Kidney glomerular epithelial cell (primary cell): Measurements from ENCODE around the gene LTBP4.
"Not testable (repeated sequence)": the region's sequence is repeated elsewhere in the genome, so short reads cannot be mapped to it uniquely, and the experiment has no call there.

Source experiments
- DNase-seq: peaks from one replicate; lab custom pipeline; 2025; lab: John Stamatoyannopoulos, UW

LTBP4 gene

DNA sequence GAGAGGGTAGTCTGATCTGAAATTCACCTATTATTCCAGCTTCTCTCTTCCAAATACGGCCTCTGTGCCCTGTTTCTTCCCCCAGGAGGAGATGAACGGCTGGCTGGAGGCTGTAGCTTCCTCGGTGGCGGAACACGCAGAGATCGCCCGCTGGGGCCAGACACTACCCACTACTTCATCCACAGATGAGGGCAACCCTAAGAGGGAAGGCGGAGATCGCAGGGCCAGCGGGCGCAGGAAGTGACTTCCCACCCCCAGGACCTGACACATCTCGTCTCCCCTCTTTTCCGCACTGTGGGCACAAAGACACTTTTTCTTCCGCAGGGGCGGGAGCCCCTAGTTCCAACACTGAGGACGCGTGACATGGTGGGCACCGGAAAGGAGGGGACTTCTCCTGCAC is 25.8 kb upstream of the LTBP4 start:
- DNase-seq: no peak

DNA sequence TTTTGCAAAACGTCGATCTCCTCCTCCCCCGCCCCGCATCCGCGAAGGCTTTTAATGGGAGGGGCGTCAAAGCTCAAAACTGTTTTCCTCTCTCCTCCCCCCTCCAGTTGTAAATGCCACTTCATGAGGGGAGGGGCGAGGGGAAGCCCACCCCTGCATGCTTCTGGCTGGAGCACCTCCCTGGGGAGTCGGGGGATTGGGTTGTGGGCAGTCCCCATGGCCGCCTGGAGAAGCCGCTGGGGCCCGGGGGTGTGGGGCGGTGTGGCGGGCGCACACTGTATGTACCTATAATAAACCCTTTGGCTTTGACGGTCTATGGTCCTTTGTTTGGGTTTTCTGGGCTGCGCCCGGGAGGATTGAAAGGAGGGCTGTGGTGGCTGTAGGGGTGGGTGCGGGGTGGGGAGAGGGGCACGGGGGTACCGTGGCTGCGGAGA is 25.0 kb upstream of the LTBP4 start:
- DNase-seq: no peak

DNA sequence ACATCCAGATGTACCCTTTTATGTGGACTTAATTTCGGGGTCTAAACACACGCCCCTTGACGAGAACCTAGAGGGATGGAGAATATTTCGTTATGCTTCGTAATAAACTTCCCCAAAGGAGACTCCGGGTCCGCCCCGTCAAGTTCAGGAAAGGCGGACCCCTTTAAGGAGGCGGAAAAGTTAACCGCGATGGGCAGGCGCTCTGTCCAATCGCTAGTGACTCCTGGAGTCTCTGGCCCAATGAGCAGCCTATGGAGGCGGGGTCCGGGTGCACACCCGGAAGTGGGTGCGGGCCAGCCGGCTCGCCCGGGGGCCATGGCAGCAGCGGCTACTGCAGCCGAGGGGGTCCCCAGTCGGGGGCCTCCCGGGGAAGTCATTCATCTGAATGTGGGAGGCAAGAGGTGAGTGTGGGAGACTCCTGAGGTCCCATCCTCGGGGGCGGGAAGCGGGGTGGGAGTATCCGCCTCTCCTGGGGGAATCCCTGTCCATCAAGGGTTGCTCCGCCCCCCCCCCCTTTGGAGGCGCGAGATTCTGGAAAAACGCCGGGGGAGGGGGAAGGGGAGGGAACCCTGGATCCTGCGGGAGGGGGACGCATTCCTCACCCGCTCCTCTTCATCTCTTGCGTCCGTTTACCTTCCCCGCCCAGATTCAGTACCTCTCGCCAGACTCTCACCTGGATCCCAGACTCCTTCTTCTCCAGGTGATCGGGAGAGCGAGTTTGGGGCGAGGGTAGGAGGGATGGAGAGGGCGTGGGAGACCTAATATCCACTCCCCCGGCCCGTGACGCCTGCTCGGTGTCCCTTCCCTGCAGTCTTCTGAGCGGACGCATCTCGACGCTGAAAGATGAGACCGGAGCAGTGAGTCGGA is 24.4 kb upstream of the LTBP4 start, which contains the start of gene SHKBP1:
Gene SHKBP1, plus strand, starts transcription at position 289 of the 867 bp plus-strand sequence. Its CDS starts 27 bp downstream, at position 316.
- DNase-seq: peak; percentile 83

DNA sequence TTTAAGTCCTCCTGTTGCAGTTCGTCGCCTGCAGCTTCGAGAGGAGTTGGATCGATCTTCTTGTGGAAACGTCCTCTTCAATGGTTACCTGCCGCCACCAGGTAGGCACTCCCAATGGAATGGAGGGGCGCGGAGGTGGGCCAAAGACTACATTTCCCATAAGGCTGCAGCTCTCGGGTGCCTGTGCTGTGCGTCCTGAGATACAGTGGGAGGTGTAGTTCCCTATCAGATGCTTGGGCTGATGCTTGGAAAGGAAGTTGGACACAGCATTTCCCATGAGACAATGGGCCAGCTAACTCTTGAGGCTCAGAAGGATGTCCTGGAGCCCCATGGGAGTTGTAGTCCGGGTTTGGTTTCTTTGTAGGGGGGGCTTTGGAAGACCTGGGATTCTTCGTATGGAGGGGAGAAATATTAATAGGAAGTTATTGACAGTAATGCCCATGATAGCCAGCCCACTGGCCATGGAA is 22.7 kb upstream of the LTBP4 start:
- DNase-seq: no peak

DNA sequence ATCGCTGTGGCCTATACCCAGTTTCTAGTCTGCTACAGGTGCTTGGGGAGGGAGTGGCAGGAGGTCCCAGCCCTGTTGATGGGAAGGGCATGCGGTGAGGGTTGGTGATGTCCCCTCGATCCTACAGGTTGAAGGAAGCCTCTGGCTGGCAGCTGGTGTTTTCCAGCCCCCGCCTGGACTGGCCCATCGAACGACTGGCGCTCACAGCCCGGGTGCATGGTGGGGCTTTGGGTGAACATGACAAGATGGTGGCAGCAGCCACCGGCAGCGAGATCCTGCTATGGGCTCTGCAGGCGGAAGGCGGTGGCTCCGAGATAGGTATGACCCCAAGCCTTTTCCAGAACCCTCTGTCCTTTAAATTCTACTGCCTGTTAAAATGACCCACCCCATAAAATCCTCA is 20.6 kb upstream of the LTBP4 start:
- DNase-seq: no peak

DNA sequence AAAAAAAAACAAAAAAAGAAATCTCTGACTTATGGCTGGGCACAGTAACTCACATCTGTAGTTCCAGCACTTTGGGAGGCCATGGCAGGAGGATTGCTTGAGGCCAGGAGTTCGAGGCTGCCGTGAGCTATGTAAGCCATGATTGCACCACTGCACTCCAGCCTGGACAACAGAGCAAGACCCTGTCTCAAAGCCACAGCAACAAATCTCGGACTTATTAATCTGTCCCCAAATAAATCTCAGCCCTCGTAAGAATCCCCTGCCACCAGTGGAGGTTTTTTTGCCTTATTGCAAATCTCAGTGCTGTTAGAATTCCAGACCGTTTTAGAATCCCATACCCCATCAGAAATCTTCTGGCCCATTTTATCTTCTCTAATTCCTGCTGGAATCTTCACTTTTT is 19.6 kb upstream of the LTBP4 start:
- DNase-seq: no peak

DNA sequence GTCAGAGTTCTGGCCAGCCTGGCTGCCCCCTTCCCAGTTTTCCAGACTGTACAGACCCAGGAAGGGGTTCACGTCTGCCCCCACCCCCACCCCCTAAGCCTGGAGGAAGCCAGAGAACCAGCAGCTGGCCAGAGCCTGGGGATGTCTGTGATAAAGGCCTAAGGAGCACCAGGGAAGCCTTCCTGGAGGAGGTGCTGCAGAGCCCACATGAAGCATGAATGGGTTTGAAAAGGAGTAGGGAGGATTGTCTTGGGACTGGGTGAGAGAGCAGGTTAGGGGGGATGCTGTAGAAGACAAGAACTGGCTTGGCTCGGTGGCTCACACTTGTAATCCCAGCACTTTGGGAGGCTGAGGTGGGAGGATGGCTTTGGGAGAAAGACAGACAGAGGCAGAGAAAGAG is 18.7 kb upstream of the LTBP4 start:
- no peak for DNase-seq

DNA sequence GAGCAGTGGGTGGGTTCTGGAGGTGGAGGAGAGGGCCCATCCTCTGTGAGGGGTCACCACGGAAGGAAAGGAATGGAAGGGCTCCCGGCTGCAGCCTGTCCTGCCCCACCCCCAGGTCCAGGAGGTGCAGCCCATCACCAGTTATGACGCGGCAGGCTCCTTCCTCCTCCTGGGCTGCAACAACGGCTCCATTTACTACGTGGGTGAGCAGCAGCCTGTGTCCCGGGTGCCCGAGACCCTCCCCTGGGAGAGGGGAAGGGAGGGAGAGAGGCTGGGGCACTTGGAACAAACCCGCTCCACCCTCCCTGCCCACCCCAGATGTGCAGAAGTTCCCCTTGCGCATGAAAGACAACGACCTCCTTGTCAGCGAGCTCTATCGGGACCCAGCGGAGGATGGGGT is 17.9 kb upstream of the LTBP4 start:
- no peak for DNase-seq

DNA sequence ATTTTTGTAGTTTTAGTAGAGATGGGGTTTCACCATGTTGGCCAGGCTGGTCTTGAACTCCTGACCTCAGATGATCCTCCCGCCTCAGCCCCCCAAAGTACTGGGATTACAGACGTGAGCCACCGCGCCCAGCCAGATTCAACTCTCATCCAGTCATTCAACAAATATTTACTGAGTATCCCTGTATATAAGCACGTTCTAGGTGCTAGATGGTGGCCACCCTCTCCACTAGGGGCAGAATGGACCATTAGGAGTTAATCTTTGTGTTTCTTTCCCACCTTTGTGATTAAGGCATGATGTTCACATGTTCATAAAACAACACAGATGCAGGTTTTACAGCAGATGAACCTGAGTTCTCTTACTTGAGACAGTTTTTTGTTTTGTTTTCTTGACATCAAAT is 17.2 kb upstream of the LTBP4 start:
- DNase-seq: no peak

DNA sequence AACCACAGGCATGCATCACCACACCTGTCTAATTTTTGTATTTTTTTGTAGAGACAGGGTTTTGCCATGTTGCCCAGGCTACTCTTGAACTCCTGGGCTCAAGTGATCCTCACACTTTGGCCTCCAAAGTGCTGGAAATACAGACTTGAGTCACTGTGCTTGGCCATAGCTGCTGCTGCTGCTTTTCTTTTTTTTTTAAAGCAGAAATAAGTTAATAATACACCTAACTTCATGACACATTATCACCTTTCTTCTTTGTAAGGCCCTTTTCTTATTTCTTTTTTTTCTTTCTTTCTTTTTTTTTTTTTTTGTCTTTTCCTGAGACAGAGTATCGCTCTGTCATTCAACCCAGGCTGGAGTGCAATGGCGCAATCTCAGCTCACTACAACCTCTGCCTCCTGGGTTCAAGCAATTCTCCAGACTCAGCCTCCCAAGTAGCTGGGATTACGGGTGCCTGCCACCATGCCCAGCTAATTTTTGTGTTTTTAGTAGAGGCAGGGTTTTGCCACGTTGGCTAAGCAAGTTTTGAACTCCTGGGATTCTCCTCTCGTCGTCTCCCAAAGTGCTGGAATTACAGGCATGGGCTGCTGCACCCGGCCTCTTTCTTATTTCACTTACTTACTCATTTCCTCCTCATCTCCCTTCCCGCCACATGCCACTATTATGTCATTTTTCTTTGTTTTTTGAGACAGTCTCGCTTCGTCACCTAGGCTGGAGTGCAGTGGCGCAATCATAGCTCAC is 15.8 kb upstream of the LTBP4 start:
- peak; percentile 56 for DNase-seq

DNA sequence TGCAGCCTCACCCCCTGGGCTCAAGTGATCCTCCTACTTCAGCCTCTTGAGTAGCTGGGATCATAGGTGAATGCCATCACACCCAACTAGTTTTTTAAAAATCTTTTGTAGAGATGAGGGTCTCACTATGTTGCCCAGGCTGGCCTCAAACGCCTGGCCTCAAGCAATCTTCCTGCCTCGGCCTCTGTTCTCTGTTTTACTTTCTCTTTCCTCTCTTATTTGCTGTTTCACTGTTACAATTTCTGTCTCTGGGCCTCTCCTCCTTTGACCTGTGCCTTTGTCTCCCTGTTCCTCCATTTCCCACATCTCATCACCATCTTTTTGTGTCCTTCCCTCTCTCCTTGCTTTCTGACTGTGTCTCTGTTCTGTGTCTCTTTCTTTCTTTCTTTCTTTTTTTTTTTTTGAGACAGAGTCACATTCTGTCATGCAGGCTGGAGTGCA is 15.2 kb upstream of the LTBP4 start:
- DNase-seq: no peak

DNA sequence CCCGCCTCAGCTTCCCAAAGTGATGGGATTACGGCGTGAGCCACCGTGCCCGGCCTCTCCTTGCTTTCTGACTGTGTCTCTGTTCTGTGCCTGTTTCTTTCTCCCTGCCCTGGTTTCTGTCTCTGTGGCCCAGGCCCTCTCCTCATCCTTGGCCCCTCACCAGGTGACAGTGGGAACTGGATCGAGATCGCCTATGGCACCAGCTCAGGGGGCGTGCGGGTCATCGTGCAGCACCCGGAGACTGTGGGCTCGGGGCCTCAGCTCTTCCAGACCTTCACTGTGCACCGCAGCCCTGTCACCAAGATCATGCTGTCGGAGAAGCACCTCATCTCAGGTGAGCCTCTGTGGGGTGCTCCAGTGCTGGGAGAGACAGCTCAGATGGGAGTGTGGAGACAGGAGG is 14.6 kb upstream of the LTBP4 start:
- DNase-seq: no peak

DNA sequence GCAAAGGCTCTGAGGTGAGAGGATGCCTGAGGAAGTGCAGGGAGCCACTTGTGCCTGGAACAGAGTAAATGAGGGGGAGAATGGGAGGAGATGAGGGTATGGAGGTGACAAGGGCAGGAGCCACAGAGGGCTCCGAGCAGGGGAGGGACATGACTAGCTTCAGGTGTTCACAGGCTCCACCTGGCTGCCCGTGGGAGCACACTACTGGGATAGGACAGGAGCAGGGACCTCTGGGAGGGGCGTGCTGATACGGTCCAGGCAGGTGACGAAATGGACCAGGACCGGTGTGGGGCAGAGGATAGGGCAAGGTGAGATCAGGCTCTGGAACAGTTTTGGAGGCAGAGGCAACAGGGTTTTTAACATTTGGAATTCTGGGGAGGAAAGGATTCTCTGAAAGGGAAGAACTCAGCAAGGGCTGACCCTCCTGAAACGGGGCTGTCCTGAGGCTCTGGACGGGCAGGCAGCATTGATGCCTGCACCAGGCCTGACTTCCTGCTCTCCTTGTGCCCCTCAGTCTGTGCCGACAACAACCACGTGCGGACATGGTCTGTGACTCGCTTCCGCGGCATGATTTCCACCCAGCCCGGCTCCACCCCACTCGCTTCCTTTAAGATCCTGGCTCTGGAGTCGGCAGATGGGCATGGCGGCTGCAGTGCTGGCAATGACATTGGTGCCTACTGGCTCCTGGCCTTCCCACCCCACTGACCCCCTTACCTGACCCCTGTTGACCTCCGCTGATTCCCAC is 12.9 kb upstream of the LTBP4 start:
- no peak for DNase-seq

DNA sequence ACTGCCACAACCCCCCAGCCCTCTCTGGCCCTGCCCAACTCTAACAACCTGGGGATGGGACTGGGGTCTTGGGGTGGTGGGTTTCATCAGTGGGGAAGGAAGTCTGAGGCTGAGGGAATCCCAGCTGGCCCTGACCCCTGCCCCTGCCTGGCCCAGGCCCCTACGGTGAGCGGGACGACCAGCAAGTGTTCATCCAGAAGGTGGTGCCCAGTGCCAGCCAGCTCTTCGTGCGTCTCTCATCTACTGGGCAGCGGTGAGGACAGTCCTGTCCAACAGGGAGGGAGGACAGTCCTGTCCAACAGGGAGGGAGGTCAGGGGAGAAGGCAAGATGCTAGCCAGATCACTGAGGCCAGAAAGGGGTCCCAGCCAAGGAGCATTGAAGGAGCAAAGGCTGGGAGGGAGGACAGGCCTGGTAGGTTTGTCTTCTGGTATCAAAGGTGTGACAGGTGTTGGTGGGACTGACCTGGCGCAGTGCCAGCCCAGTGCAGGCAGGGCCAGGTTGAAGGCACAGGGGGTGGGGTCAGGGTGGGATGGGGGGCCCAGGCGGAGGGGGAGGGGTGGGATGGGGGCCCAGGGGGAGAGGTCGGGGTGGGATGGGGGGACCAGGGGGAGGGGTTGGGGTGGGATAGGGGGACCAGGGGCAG is 12.1 kb upstream of the LTBP4 start:
- no peak for DNase-seq

DNA sequence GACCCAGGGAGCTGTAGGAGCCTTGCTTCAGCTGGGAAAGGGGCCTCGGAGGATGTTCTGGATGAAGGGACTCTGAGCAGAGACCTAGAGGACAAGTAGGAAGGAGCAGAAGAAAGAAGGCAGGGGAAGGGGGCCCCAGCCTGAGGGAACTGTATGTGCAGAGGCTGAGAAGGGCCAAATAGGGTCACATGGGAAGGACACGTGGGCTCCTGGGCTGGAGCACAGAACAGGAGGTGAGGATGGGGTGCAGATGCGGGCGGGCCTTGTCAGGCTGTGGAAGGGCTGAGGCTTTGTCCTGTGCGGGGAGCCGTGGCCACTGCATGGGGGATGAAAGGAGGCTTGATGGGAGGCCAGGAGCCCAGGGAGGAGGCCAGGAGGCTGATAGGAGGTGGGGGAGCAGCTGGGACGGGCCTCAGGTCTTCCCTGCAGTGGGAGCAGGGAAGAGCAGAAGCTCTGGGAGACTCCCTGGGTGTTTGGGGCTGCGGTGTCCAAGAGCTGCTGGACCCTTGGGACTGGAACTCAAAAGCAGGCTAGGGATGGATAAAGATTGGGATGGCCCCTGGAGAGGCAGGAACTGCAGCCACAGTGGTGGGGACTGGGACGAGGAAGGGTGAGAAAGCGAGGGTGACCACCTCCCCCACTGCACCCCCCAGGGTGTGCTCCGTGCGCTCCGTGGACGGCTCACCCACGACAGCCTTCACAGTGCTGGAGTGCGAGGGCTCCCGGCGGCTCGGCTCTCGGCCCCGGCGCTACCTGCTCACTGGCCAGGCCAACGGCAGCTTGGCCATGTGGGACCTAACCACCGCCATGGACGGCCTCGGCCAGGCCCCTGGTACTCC is 11.4 kb upstream of the LTBP4 start:
- no peak for DNase-seq

DNA sequence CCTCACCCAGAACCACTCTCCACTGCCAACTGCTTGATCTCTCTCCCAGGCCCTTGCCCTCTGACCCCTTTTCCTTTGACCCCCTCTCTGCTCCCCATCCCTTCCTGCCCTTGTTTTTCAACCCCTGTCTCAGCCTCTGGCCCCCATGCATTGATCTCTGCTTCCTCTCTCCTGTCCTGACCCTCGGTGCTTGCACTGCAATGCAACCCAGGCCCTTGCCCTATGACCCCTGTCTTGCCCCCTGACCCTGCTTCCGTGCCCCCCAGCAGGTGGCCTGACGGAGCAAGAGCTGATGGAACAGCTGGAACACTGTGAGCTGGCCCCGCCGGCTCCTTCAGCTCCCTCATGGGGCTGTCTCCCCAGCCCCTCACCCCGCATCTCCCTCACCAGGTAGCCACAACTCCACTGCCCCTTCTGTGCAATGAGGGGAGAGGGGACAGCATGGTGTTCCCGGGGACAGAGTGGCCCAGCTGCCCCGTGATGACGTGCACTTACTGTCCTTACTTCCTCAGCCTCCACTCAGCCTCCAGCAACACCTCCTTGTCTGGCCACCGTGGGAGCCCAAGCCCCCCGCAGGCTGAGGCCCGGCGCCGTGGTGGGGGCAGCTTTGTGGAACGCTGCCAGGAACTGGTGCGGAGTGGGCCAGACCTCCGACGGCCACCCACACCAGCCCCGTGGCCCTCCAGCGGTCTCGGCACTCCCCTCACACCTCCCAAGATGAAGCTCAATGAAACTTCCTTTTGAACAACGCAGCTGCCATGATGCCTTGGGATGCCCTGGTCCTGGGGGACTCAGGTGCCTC is 10.5 kb upstream of the LTBP4 start:
- DNase-seq: no peak

DNA sequence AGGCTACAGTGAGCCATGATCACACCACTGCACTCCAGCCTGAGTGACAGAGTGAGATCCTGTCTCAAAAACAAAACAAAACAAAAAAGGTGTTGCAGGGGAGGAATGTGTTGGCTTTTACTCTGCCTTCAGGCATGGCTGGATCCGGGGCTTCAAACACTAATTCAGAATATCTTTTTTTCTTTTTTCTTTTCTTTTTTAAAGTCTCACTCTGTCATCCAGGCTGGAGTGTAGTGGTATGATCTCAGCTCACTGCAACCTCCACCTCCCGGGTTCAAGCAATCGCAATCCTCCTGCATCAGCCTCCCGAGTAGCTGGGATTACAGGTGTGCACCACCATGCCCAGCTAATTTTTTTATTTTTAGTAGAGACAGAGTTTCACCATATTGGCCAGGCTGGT is 9.4 kb upstream of the LTBP4 start:
- not testable (repeated sequence) for DNase-seq

DNA sequence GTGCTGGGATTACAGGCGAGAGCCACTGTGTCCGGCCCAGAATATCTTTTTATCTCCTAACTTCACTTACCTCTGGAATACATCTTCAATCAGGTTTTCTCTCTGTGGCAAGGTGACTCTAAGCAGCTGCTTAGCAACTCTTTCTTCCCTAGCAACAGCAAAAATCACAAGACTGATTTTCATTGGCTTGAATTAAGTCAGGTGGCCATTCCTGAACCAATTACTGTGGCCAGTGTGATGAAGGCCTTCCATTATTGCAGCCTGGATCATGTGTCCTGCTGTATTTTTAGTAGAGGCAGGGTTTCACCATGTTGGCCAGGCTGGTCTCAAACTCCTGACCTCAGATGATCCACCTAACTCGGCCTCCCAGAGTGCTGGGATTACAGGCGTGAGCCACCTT is 9.0 kb upstream of the LTBP4 start:
- DNase-seq: peak; percentile 11

DNA sequence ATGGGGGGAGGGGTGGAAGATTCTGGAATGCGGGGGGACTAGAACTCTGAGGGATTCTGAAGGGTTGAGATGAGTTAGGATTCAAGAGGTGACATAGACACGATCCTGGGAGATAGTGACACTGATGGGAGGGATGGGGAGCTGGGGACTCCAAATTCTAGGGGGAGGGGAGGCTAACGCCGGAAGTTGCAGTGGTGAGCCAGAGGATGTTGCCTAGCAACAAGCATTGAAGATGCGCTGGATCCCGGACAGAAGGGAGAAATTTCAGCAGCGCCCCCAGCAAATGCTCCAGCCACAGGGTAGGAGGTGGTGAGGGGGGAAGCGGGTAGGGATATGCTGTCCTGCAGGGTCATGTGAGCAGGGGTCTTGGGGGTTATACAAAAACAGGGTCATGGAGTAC is 6.9 kb upstream of the LTBP4 start:
- DNase-seq: no peak

DNA sequence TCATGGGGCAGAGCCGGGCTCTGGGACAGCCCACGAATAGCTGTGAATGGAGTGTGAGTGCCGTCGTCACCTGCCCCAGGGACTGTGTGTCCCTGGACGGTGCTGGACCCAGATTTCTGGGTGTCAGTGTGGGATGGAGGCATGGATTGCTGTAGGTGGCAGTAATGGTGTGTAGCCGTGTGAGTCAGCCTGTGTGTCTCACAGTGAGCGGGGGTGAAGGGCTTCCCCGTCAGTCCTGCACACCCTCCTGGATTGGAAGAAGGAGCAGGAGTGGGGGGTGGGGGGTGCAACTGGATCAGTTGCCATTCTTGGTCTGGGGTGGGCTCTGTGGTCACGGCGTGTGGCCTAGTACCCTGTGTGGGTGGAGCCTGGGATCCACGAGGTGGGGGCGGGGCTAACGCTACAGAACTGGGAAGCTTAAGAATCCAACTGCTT is 6.5 kb upstream of the LTBP4 start:
- peak; percentile 21 for DNase-seq
